ENCODE results near the gene CDK14. TPM values are rescaled to one million over a fixed set of nuclear protein-coding genes. Genes with fewer than 3 reads are reported as not detected.

The CDK14 gene
- total RNA-seq, 2 donors from 2014 or later, result 8.7 to 13.4 TPM

DNA sequence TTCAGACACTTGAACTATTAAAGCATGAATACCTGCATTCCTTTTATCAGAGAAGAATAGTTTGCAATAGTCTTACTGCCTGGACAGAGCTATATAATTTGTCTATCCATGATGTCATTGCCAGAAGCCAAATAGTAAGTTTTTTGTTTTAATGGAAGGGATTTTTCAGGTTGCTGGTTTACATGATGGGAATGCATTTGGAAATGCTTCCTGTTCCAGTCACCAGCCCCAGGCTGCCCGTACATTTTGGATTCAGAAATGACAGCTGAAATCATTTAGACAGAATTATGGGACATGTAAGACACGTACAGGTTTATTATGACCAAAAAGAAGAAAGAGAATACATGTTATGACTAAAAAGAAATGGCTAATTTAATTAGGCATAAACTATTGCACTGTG is 293.1 kb downstream of the CDK14 start:
- DNase-seq, result no peak
- TF ChIP-seq, protein P1, sequence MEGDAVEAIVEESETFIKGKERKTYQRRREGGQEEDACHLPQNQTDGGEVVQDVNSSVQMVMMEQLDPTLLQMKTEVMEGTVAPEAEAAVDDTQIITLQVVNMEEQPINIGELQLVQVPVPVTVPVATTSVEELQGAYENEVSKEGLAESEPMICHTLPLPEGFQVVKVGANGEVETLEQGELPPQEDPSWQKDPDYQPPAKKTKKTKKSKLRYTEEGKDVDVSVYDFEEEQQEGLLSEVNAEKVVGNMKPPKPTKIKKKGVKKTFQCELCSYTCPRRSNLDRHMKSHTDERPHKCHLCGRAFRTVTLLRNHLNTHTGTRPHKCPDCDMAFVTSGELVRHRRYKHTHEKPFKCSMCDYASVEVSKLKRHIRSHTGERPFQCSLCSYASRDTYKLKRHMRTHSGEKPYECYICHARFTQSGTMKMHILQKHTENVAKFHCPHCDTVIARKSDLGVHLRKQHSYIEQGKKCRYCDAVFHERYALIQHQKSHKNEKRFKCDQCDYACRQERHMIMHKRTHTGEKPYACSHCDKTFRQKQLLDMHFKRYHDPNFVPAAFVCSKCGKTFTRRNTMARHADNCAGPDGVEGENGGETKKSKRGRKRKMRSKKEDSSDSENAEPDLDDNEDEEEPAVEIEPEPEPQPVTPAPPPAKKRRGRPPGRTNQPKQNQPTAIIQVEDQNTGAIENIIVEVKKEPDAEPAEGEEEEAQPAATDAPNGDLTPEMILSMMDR (conservative IDR thresholded peaks at IDR 0.05), result no peak
- 90 to 100% methylated on average over 2 of the region's 2 CpGs for WGBS, 2 experiments (ENCODE audit: insufficient coverage in 1 of 2, insufficient read length in 1 of 2)
- no peaks in the 10 kb centered on the region for H3K9me3 ChIP-seq (ENCODE audit: control insufficient read depth, low read length)
- H3K27ac ChIP-seq (ENCODE audit: low read depth, low read length), result no peak overlapping the region
- no peaks in the 10 kb centered on the region for H3K4me1 ChIP-seq (ENCODE audit: control insufficient read depth, insufficient read depth, low read length)
- Mint-ChIP-seq H3K27ac (no peak overlapping the region), H3K36me3 (ENCODE audit: low read depth) (no peaks in the 10 kb centered on the region), H3K27me3 (ENCODE audit: insufficient read depth) (no peaks in the 10 kb centered on the region), H3K4me3 (no peak overlapping the region), H3K4me1 (peaks cover 6% of the 10 kb centered on the region), H3K9me3 (no peaks in the 10 kb centered on the region)
- H3K36me3 ChIP-seq (ENCODE audit: control insufficient read depth, insufficient read depth, low read length), result no peaks in the 10 kb centered on the region
- no peaks in the 10 kb centered on the region for H3K27me3 ChIP-seq (ENCODE audit: control insufficient read depth, insufficient read depth, low read length, poor library complexity, severe bottlenecking)
- H3K9ac ChIP-seq (ENCODE audit: extremely low read depth, low read length, poor library complexity, severe bottlenecking), result no peak overlapping the region
- H3K4me3 ChIP-seq (ENCODE audit: low read length), result no peak overlapping the region

DNA sequence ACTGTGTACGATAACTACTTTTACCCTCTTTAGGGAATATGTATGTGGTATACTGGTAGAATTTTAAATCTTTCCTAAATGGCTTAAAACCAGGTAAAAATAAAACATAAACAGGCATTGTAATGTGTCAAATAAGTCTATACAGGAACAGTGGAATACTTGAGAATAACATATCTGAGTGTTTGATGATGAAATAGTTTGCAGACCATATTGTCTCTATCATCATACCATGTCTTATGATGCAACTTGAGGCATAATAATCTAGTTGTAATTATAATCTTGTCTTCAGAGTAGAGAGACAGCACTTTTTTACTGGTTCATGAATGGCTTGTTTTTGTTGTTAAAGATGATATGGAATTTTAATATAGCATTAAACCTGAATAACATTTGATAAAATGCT is 293.5 kb downstream of the CDK14 start:
- TF ChIP-seq, protein P1 (conservative IDR thresholded peaks at IDR 0.05), result no peak
- no peak for DNase-seq
- Histone ChIP-seq H3K9ac (ENCODE audit: extremely low read depth, low read length, poor library complexity, severe bottlenecking) (no peak overlapping the region), H3K27me3 (ENCODE audit: control insufficient read depth, insufficient read depth, low read length, poor library complexity, severe bottlenecking) (no peaks in the 10 kb centered on the region), H3K4me3 (ENCODE audit: low read length) (no peak overlapping the region), H3K36me3 (ENCODE audit: control insufficient read depth, insufficient read depth, low read length) (no peaks in the 10 kb centered on the region), H3K4me1 (ENCODE audit: control insufficient read depth, insufficient read depth, low read length) (no peaks in the 10 kb centered on the region), H3K9me3 (ENCODE audit: control insufficient read depth, low read length) (no peaks in the 10 kb centered on the region), H3K27ac (ENCODE audit: low read depth, low read length) (no peak overlapping the region)
- Mint-ChIP-seq H3K36me3 (ENCODE audit: low read depth) (no peaks in the 10 kb centered on the region), H3K4me3 (no peak overlapping the region), H3K27me3 (ENCODE audit: insufficient read depth) (no peaks in the 10 kb centered on the region), H3K4me1 (peaks cover 6% of the 10 kb centered on the region), H3K27ac (no peak overlapping the region), H3K9me3 (no peaks in the 10 kb centered on the region)
- WGBS, 2 experiments (ENCODE audit: insufficient coverage in 1 of 2, insufficient read length in 1 of 2), result 80% methylated on average over 1 of the region's 1 CpG; no CpG with 5 or more reads in 1 of the 2 experiments

DNA sequence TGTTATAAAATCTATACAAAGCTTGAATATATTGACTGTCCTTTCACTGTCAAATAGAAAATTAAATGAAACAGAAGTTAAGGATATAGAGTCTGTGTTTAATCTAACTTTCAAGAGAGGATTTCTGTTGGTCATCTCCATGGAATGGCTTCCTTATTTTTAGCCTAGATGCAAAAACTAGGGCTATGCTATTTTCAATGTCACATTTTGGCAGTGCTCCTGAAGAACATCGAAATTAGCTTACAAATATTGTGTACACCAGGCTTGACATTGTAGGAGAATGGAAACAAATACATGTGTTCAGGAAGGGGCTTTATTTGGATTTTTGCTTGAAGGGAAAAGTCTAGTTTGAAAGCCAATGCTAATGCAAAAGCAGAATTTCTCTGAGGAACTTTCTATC is 295.4 kb downstream of the CDK14 start:
- Mint-ChIP-seq H3K36me3 (ENCODE audit: low read depth) (no peaks in the 10 kb centered on the region), H3K9me3 (no peaks in the 10 kb centered on the region), H3K4me1 (peaks cover 6% of the 10 kb centered on the region), H3K4me3 (no peak overlapping the region), H3K27me3 (ENCODE audit: insufficient read depth) (no peaks in the 10 kb centered on the region), H3K27ac (no peak overlapping the region)
- Histone ChIP-seq H3K4me3 (ENCODE audit: low read length) (no peak overlapping the region), H3K4me1 (ENCODE audit: control insufficient read depth, insufficient read depth, low read length) (no peaks in the 10 kb centered on the region), H3K27me3 (ENCODE audit: control insufficient read depth, insufficient read depth, low read length, poor library complexity, severe bottlenecking) (no peaks in the 10 kb centered on the region), H3K9ac (ENCODE audit: extremely low read depth, low read length, poor library complexity, severe bottlenecking) (no peak overlapping the region), H3K36me3 (ENCODE audit: control insufficient read depth, insufficient read depth, low read length) (no peaks in the 10 kb centered on the region), H3K9me3 (ENCODE audit: control insufficient read depth, low read length) (no peaks in the 10 kb centered on the region), H3K27ac (ENCODE audit: low read depth, low read length) (no peak overlapping the region)
- TF ChIP-seq, protein P1 (conservative IDR thresholded peaks at IDR 0.05), result no peak
- DNase-seq, result no peak
- WGBS, 2 experiments (ENCODE audit: insufficient coverage in 1 of 2, insufficient read length in 1 of 2), result 91 to 100% methylated on average over 1 of the region's 1 CpG
